ENCODE measurements around the gene C16orf54. TPM values are rescaled to one million over a fixed set of nuclear protein-coding genes. Genes with fewer than 3 reads are reported as not detected.
"Not testable (repeated sequence)": the region's sequence is repeated elsewhere in the genome, so short reads cannot be mapped to it uniquely, and the experiment has no call there.

The C16orf54 gene
- total RNA-seq, 1 donor from 2014 or later = 5.2 TPM

DNA sequence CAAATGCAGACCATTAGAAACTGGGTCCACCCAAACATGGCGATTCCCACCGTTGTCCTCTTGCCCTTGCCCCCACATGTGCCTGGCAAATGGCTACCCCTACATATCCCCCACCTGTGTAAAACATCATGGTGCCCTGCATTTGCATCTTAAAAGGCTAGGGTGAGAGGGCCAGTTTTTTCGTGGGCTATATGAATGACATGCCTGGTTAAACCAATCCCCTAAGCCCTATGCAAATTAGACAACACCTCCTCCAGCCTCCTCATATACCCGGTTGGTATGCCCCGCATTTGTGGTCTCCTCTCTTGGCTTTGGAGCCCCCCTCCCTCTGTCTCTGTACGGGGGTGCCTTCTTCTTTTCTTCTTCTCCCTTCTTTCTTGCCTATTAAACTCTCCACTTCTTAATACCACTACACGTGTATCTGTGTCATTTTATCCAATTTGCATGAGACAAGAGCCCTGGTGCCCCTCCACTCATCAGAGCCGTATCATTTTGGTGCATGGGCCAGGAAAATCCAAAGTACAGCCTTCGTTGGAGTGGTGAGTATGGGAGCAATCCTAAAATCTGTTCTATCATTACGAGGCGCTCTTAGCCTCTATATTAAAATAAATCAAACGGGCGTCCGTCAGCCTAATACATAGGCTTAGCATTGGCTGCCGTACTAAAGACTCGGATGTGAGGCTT is 36.7 kb downstream of the C16orf54 start:
- no peak for DNase-seq (ENCODE audit: low spot score)

DNA sequence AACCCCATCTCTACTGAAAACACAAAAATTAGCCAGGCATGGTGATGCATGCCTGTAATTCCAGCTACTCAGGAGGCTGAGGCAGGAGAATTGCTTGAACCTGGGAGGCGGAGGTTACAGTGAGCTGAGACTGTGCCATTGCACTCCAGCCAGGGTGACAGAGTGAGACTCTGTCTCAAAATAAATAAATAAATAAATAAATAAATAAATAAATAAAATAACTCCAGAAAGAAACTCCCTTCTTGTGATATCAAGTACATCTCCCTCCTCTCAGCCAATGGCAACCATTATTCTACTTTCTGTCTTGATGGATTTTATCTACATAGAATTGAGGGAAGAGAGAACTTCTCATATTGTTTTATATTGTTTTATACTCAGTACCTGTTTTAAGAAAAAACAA is 38.6 kb downstream of the C16orf54 start:
- DNase-seq (ENCODE audit: low spot score) = not testable (repeated sequence)

DNA sequence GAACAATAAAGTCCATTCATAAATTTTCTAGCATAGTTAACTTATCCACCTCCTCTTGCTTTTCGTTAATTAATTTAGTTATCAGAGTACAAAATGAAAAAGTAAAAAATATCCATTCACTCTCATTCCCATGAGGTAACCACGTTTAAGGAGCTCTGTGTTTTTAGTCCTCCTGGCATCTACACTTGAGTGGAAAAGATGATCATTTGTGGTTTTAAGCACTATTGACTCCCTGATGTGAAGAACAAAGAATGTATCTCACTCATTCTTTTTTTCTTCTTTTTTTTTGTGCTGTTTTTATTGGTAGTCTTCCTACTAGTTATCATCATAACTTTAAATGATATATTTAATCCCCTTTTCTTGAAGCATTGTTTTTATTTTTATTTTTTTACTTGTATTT is 40.8 kb downstream of the C16orf54 start:
- no peak for DNase-seq (ENCODE audit: low spot score)

DNA sequence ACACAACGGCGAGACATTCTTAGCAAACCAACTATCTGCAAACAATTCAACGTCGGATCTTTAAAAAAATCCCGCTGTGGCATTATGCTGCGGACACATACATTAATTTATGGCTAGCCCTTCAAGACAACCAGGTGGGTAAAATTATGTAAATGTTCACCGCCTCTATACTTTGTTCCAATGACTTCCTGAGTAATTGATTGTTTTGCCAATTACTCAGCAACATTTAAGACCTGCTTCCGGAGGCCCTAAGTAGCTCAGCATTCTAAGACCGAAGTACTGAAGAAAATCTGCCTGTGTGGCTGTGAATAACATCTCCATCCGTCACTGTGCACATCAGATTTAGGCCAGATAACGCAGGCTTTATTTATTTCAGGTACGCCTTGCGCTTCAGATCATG is 43.5 kb downstream of the C16orf54 start:
- DNase-seq (ENCODE audit: low spot score) = no peak

DNA sequence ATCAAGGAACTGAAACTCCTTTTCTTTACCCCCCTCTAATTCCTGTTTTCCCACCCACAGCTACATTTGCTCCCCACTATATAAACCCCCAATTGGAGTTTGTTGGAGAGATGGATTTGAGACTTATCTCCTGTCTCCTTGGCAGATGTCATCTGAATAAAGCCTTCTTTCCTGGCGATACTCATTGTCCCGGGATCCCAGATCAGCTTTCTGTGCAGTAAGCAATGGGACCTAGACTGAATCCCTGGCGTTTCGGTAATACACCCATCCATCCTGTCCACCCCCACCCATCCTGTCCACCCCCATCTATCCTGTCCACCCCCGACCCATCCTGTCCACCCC is 44.6 kb downstream of the C16orf54 start:
- DNase-seq (ENCODE audit: low spot score) = no peak

DNA sequence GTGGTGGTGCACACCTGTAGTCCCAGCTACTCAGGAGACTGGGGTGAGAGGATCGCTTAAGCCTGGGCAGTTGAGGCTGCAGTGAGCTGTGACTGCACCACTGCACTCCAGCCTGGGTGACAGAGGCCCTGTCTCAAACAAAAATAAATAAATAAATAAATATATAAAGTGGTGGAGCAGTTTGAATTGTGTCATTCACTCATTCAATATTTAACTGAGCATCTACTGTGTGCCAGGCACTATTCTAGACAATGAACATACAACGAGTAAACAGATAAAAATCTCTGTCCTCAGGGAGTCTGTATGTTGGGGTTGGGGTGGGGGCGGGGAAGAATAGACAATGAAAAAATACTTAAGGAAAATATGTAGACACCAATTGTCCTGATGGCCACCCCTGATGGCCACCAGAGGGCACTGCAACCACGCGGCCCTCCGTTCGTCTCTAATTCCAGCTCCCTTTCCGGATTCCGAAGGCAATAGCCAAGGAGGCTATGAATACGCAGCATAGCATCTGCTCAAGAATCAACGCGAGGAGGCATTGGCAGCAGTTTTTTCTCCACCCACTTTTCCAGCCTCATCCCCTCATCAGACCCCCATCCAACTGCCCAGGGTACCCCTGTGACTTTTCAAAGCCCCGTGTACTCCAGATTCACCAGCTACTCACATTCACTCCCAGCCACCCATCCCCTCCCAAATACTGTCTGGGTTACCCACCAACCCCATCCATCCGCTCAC is 45.4 kb downstream of the C16orf54 start:
- DNase-seq (ENCODE audit: low spot score) = no peak

DNA sequence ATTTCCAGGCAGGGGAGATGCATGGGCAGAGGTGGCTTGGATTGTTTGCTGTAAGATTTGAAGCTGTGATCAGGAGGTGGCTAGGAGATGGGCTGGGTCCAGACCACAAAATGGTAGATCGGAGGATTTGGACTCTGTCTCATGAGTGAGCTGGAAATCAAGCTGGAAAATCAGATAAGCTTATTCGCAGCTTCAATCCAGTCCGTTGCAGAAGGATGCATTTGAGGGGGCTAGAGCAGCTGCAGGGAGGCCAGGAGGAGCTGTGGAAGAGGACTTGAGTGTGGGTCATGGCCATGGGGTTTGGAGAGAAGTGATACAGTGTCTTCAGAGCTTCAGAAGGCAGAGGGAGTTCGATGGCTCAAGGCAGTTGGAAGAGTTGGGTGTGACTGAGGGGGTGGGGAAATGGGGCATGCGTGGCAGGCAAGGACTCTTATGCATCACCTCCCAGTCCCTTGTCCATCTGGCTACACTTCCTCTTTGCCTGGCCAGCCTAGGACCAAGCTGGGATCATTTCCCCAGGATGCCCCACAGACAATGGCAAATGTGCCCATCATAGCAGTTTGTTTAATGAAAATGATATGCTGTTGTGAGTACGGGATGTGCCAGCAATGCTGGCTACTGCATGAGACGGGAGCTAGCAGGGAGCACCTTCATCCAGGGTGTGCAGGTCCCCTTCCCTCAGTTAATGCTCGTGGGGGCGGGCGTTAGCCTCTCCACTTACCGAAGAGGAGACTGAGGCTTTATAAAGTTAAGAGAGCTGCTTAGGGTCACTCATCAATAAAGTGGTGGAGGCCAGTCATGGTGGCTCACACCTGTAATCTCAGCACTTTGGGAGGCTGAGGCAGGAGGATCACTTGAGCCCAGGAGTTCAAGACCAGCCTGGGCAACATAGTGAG is 46.2 kb downstream of the C16orf54 start:
- DNase-seq (ENCODE audit: low spot score) = no peak

DNA sequence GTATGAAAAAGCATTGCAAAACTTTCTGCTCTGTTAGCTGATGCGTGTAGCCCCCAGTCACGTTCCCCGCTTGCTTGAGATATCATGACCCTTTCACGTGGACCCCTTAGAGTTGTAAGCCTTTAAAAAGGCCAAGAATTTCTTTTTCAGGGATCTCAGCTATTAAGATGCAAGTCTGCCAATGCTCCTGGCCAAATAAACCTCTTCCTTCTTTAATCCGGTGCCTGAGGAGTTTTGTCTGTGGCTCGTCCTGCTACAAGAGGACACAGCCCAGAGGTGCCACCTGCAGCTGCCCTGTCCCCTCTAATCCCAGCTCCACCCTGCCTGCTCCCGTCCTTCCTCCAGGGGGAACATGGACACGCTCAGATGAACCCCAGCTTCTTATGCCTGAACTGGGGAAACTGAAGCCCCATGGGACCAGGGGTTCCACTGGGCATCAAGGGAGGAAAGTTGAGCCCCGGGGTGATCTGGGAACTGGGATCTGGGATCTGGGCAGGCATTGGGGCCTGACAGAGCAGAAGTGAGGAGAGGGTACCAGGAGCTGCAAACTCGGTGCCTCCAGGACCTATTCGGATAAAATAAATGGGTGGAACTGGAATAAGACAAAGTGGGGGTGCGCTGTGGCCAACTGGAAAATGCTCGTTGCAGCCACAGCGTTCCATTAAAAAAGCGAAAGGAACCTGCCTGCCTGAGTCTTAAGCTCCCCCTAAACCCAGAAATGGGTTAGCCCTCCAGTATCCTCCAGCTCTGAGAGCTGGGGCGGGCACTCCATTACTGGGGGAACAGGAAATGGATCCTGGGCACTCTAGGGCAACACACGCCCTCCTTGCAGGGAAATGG is 47.1 kb downstream of the C16orf54 start:
- no peak for DNase-seq (ENCODE audit: low spot score)

DNA sequence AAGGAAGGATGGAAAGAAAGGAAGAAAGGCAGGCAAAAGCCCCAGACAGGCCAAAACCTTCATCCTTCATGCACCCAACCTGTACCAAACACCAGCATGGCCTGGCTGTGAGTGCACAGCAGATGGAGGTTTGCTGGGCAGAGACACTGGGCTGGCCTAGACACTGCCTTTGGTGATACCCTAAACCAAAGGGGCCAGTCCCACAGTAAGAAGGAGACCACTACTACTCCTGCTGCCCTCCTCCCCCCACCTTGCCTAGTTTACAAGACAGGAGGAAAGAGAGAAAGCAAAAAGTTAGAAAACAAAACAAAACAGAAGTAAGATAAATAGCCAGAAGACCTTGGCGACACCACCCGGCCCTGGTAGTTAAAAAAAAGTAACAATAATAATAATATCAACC is 47.7 kb downstream of the C16orf54 start:
- DNase-seq (ENCODE audit: low spot score) = no peak

DNA sequence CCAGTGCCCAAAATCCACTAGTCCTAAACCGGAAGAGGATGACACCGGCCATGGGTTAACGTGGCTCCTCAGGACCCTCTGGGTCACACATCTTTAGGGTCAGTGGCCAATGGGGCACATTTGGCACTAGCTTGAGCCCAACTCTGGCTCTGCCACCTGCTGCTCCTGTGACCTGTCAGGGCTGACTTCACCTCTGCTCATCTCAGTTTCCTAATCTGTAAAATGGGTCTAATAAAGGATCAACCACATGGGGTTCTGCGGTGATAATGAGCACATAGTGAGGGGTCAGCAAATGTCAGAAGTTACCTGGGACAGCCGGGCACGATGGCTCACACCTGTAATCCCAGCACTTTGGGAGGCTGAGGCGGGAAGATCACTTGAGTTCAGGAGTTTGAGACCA is 48.4 kb downstream of the C16orf54 start:
- DNase-seq (ENCODE audit: low spot score) = no peak

DNA sequence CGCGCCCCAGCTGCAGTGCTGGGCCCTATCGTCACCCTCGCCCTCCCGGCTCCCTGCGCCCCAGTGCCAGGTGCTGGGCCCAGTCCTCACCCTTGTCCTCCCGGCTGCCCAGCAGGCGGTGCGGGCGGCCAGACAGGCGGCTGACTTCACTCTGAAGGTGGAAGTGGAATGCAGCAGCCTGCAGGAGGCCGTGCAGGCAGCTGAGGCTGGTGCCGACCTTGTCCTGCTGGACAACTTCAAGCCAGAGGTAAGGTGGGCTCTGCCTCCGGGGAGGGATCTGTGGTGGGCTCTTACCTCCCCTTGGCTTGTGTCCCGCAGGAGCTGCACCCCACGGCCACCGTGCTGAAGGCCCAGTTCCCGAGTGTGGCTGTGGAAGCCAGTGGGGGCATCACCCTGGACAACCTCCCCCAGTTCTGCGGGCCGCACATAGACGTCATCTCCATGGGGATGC is 48.9 kb downstream of the C16orf54 start:
- no peak for DNase-seq (ENCODE audit: low spot score)

DNA sequence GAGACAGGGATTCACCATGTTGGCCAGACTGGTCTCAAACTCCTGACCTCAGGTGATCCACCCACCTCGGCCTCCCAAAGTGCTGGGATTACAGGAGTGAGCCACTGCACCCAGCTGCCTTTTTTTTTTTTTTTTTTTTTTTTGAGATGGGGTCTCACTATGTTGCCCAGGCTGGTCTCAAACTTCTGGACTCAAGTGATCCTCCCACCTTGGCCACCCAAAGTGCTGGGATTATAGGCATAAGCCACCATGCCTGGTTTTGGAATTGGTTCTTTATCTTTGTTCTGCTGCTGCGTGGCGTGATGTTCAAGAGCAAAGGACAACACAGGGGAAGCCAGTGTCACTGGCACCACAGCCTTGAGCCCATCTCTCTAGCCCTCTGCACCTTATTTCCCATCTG is 50.1 kb downstream of the C16orf54 start:
- not testable (repeated sequence) for DNase-seq (ENCODE audit: low spot score)

DNA sequence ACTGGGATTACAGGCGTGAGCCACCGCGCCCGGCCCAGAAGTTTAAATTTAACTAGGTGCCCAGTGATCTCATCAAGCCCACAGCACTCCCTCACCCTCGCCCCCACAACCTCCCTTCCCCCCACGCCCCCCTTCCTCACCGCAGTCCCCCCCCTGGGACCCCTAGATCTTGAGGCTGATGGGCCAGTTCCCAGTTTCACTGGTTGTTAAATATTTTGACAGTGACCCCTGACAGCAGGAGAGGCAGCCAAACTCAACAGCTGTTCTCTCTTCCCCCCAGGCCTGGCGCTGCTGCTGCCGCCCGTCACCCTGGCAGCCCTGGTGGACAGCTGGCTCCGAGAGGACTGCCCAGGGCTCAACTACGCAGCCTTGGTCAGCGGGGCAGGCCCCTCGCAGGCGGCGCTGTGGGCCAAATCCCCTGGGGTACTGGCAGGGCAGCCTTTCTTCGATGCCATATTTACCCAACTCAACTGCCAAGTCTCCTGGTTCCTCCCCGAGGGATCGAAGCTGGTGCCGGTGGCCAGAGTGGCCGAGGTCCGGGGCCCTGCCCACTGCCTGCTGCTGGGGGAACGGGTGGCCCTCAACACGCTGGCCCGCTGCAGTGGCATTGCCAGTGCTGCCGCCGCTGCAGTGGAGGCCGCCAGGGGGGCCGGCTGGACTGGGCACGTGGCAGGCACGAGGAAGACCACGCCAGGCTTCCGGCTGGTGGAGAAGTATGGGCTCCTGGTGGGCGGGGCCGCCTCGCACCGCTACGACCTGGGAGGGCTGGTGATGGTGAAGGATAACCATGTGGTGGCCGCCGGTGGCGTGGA is 51.2 kb downstream of the C16orf54 start:
- DNase-seq (ENCODE audit: low spot score) = no peak

DNA sequence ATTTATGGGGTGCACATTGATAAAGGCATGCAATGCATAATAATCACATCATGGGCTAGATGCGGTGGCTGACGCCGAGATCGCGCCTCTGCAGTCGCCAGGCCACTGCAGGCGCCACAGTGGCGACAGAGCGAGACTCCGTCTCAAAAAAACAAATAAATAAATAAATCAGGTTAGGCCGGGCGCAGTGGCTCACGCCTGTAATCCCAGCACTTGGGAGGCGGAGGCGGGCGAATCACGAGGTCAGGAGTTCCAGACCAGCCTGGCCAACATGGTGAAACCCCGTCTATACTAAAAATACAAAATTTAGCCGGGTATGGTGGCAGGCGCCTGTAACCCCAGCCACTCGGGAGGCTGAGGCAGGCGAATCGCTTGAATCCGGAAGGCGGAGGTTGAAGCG is 53.2 kb downstream of the C16orf54 start:
- not testable (repeated sequence) for DNase-seq (ENCODE audit: low spot score)

Other genes starting within 250 kb of the C16orf54 start
- gene NPIPB12, start 239.6 kb downstream of the C16orf54 start, total RNA-seq = 60.0 TPM
- 2.9 TPM for gene SPN, start 82.7 kb downstream of the C16orf54 start, total RNA-seq
- 3.4 TPM for gene QPRT, start 66.8 kb downstream of the C16orf54 start, total RNA-seq
- gene ZG16, start 32.3 kb upstream of the C16orf54 start, total RNA-seq = not detected
- 4.8 TPM for gene KIF22, start 44.8 kb upstream of the C16orf54 start, total RNA-seq
- gene MAZ, start 60.5 kb upstream of the C16orf54 start, total RNA-seq = 135 TPM
- gene PRRT2, start 66.2 kb upstream of the C16orf54 start, total RNA-seq = 1.5 TPM
- 11.1 TPM for gene PAGR1, start 70.2 kb upstream of the C16orf54 start, total RNA-seq
- 150 TPM for gene MVP, start 74.5 kb upstream of the C16orf54 start, total RNA-seq
- gene CDIPT, start 117.2 kb upstream of the C16orf54 start, total RNA-seq = 117 TPM
- gene SEZ6L2, start 153.6 kb upstream of the C16orf54 start, total RNA-seq = 1.1 TPM
- 0.67 TPM for gene ASPHD1, start 154.5 kb upstream of the C16orf54 start, total RNA-seq
- gene KCTD13, start 180.2 kb upstream of the C16orf54 start, total RNA-seq = 15.7 TPM
- 95.8 TPM for gene TMEM219, start 216.1 kb upstream of the C16orf54 start, total RNA-seq
- 49.8 TPM for gene TAOK2, start 227.9 kb upstream of the C16orf54 start, total RNA-seq
- gene HIRIP3, start 249.6 kb upstream of the C16orf54 start, total RNA-seq = 11.0 TPM